HG03280 (cell line): ENCODE data around the gene MAN1B1.

Source experiments
- ATAC-seq: cut with Tn5 transposase; IDR thresholded peaks from one replicate; pipeline ENCODE4 v1.9.1; 2021; ENCODE audit warnings: mild to moderate bottlenecking, moderate library complexity; ENCODE audit not compliant: unreplicated experiment

Gene MAN1B1

GRCh38 chr9:137141976-137142936, 55.5 kb downstream of the MAN1B1 start:
- ATAC-seq, result no peak

GRCh38 chr9:137143459-137143858, 56.7 kb downstream of the MAN1B1 start:
- ATAC-seq, result no peak

GRCh38 chr9:137145731-137146526, 59.1 kb downstream of the MAN1B1 start:
- ATAC-seq, result no peak

- ATAC-seq, result no peak
Measured at GRCh38 chr9:137146527-137146918, 59.7 kb downstream of the MAN1B1 start.

- ATAC-seq, result no peak
Measured at GRCh38 chr9:137147091-137147792, 60.5 kb downstream of the MAN1B1 start.

- no peak for ATAC-seq
Measured at GRCh38 chr9:137147793-137148160, 61.0 kb downstream of the MAN1B1 start.

- no peak for ATAC-seq
Measured at GRCh38 chr9:137148242-137148641, 61.5 kb downstream of the MAN1B1 start.

- no peak for ATAC-seq
Measured at GRCh38 chr9:137148661-137149060, 61.9 kb downstream of the MAN1B1 start.

- no peak for ATAC-seq
Measured at GRCh38 chr9:137149363-137149762, 62.6 kb downstream of the MAN1B1 start.

GRCh38 chr9:137149942-137150616, 63.3 kb downstream of the MAN1B1 start:
- ATAC-seq, result peak; percentile 27

- peak; percentile 43 for ATAC-seq
Measured at GRCh38 chr9:137150617-137151457, 64.1 kb downstream of the MAN1B1 start.

- no peak for ATAC-seq
Measured at GRCh38 chr9:137152844-137153405, 66.1 kb downstream of the MAN1B1 start.

- ATAC-seq, result peak; percentile 40
Measured at GRCh38 chr9:137156567-137157375, 70.0 kb downstream of the MAN1B1 start.

GRCh38 chr9:137157618-137158415, 71.0 kb downstream of the MAN1B1 start:
- no peak for ATAC-seq

- ATAC-seq, result no peak
Measured at GRCh38 chr9:137158625-137159024, 71.8 kb downstream of the MAN1B1 start.
